H9 (cell line): ENCODE measurements around the gene SDR42E1. TPM values are rescaled to one million over a fixed set of nuclear protein-coding genes. Genes with fewer than 3 reads are reported as not detected.

Experiments used
- DNase-seq: peaks from one replicate; pipeline ENCODE4 v3.0.0-alpha.2; 2017
- H2AFZ ChIP-seq: one replicate; pipeline ENCODE4 v1.6.1; 2013; ENCODE audit warnings: mild to moderate bottlenecking, low read length, control low read depth, moderate library complexity
- H2AK5ac ChIP-seq: 2 replicates; pipeline ENCODE4 v1.6.1; 2013; ENCODE audit warnings: low read length, control low read depth, mixed read lengths; ENCODE audit not compliant: insufficient read length
- H2BK120ac ChIP-seq: one replicate; pipeline ENCODE4 v1.6.1; 2013; ENCODE audit warnings: low read depth, mild to moderate bottlenecking, low read length, control low read depth, inconsistent platforms; ENCODE audit not compliant: poor library complexity, severe bottlenecking
- H2BK12ac ChIP-seq: 2 replicates; pipeline ENCODE4 v1.6.1; 2013; ENCODE audit warnings: low read length, control low read depth, mixed read lengths, low read depth; ENCODE audit not compliant: insufficient read length
- H2BK15ac ChIP-seq: 2 replicates; pipeline ENCODE4 v1.6.1; 2013; ENCODE audit warnings: low read depth, low read length, control low read depth
- H2BK20ac ChIP-seq: one replicate; pipeline ENCODE4 v1.6.1; 2013; ENCODE audit warnings: low read depth, mild to moderate bottlenecking, low read length, control low read depth, inconsistent platforms; ENCODE audit not compliant: poor library complexity, severe bottlenecking
- H2BK5ac ChIP-seq: 2 replicates; pipeline ENCODE4 v1.6.1; 2013; ENCODE audit warnings: low read length, control low read depth, mixed read lengths; ENCODE audit not compliant: insufficient read length
- H3K14ac ChIP-seq: 2 replicates; pipeline ENCODE4 v1.6.1; 2013; ENCODE audit warnings: low read length, control low read depth; ENCODE audit not compliant: insufficient read depth
- H3K18ac ChIP-seq: 2 replicates; pipeline ENCODE4 v1.6.1; 2013; ENCODE audit warnings: low read depth, mild to moderate bottlenecking, mixed read lengths, low read length, control low read depth; ENCODE audit not compliant: insufficient read length
- H3K23ac ChIP-seq: 2 replicates; pipeline ENCODE4 v1.6.1; 2013; ENCODE audit warnings: low read length, control low read depth, mixed read lengths, low read depth; ENCODE audit not compliant: insufficient read length
- H3K23me2 ChIP-seq: 2 replicates; pipeline ENCODE4 v1.6.1; 2013; ENCODE audit warnings: low read depth, mild to moderate bottlenecking, mixed read lengths, low read length, control low read depth; ENCODE audit not compliant: insufficient read length, poor library complexity, severe bottlenecking
- H3K27ac ChIP-seq: 2 replicates; pipeline ENCODE4 v1.5.1; 2013; ENCODE audit warnings: low read length, control low read depth, mixed read lengths, low read depth; ENCODE audit not compliant: insufficient read length
- H3K27me3 ChIP-seq: 2 replicates; pipeline ENCODE4 v1.6.1; 2013; ENCODE audit warnings: low read length, control low read depth, inconsistent platforms; ENCODE audit not compliant: insufficient read depth
- H3K4ac ChIP-seq: 2 replicates; pipeline ENCODE4 v1.6.1; 2013; ENCODE audit warnings: low read depth, mild to moderate bottlenecking, control low read depth, inconsistent platforms, low read length, moderate library complexity
- H3K4me1 ChIP-seq: 2 replicates; pipeline ENCODE4 v1.6.1; 2013; ENCODE audit warnings: low read length, control low read depth, inconsistent platforms; ENCODE audit not compliant: insufficient read depth
- H3K4me2 ChIP-seq: 2 replicates; pipeline ENCODE4 v1.6.1; 2013; ENCODE audit warnings: low read length, control low read depth, mixed read lengths; ENCODE audit not compliant: insufficient read length, insufficient read depth
- H3K56ac ChIP-seq: 2 replicates; pipeline ENCODE4 v1.6.1; 2013; ENCODE audit warnings: low read depth, mild to moderate bottlenecking, mixed read lengths, low read length, control low read depth; ENCODE audit not compliant: insufficient read length
- H3K79me1 ChIP-seq: 2 replicates; pipeline ENCODE4 v1.6.1; 2013; ENCODE audit warnings: low read depth, mild to moderate bottlenecking, moderate library complexity, low read length, control low read depth, inconsistent platforms; ENCODE audit not compliant: insufficient read depth, poor library complexity, severe bottlenecking
- H3K79me2 ChIP-seq: 2 replicates; pipeline ENCODE4 v1.6.1; 2013; ENCODE audit warnings: low read length, control low read depth, inconsistent platforms; ENCODE audit not compliant: insufficient read depth
- H3K9ac ChIP-seq: 2 replicates; pipeline ENCODE4 v1.6.1; 2013; ENCODE audit warnings: low read length, control low read depth, mixed read lengths; ENCODE audit not compliant: insufficient read length; ENCODE audit errors: extremely low read depth
- H3K9me3 ChIP-seq: one replicate; pipeline ENCODE4 v1.6.1; 2013; ENCODE audit warnings: low read depth, low read length, inconsistent platforms; ENCODE audit not compliant: control insufficient read depth
- H3T11ph ChIP-seq: one replicate; pipeline ENCODE4 v1.6.1; 2013; ENCODE audit warnings: mild to moderate bottlenecking, low read length, control low read depth, inconsistent platforms
- H4K20me1 ChIP-seq: one replicate; pipeline ENCODE4 v1.6.1; 2013; ENCODE audit not compliant: control insufficient read depth, insufficient read length, insufficient read depth
- H4K5ac ChIP-seq: 2 replicates; pipeline ENCODE4 v1.6.1; 2013; ENCODE audit warnings: low read depth, mild to moderate bottlenecking, mixed read lengths, low read length, control low read depth; ENCODE audit not compliant: insufficient read length
- H4K8ac ChIP-seq: replicated peaks from 2 replicates; pipeline ENCODE4 v1.6.1; 2013; ENCODE audit warnings: low read length, control low read depth, mixed read lengths, low read depth; ENCODE audit not compliant: insufficient read length
- H4K91ac ChIP-seq: 2 replicates; pipeline ENCODE4 v1.6.1; 2013; ENCODE audit warnings: low read depth, mild to moderate bottlenecking, moderate library complexity, mixed read lengths, low read length, control low read depth; ENCODE audit not compliant: insufficient read length
- H3K27ac Mint-ChIP-seq, 3 experiments: 2 replicates in 2 of 3; 3 replicates in 1 of 3; pipeline ENCODE4 v1.8.0; 2020 to 2021; ENCODE audit warnings: mixed read lengths in 3 of 3, mild to moderate bottlenecking in 1 of 3, moderate library complexity in 1 of 3
- H3K27me3 Mint-ChIP-seq: 2 replicates; pipeline ENCODE4 v1.8.0; 2021; ENCODE audit warnings: low read depth, mild to moderate bottlenecking, moderate library complexity, mixed read lengths
- H3K36me3 Mint-ChIP-seq, 3 experiments: 2 replicates in 2 of 3; 3 replicates in 1 of 3; pipeline ENCODE4 v1.8.0; 2020 to 2021; ENCODE audit warnings: low read depth in 3 of 3, mixed read lengths in 3 of 3; ENCODE audit not compliant: insufficient read depth in 1 of 3
- H3K4me1 Mint-ChIP-seq, 2 experiments: 2 replicates each; pipeline ENCODE4 v1.8.0; 2020; ENCODE audit warnings: mixed read lengths in 2 of 2
- H3K4me3 Mint-ChIP-seq, 2 experiments: 2 replicates in 1 of 2; 3 replicates in 1 of 2; pipeline ENCODE4 v1.8.0; 2020 to 2021; ENCODE audit warnings: mild to moderate bottlenecking in 2 of 2, mixed read lengths in 2 of 2, moderate library complexity in 1 of 2
- H3K9me3 Mint-ChIP-seq, 2 experiments: 2 replicates in 1 of 2; 3 replicates in 1 of 2; pipeline ENCODE4 v1.8.0; 2020; ENCODE audit warnings: mild to moderate bottlenecking in 2 of 2, mixed read lengths in 2 of 2, moderate library complexity in 1 of 2
- WGBS: extraction: QIAGEN DNeasy Blood & Tissue Kit; methylation state at CpG from one replicate; pipeline ENCODE4 v1.1.7; 2013; ENCODE audit warnings: missing lambda C conversion rate, low lambda C conversion rate, mixed read lengths; ENCODE audit not compliant: insufficient read length; ENCODE audit errors: extremely low coverage; 5-methylcytosine and 5-hydroxymethylcytosine counted together
- total RNA-seq: library from RNA; stranded (reverse); gene quantifications from 2 replicates; pipeline ENCODE4 v1.2.1, GENCODE V29; 2021
- TF ChIP-seq, protein P1 (sequence below): fragments of 200-600 bp; sonication (generic); conservative IDR thresholded peaks from 3 replicates; pipeline ENCODE4 v1.8.0; 2021; ENCODE audit warnings: antibody characterized with exemption, mild to moderate bottlenecking

The SDR42E1 gene
- total RNA-seq, 1 experiment from 2014 or later: not detected

DNA sequence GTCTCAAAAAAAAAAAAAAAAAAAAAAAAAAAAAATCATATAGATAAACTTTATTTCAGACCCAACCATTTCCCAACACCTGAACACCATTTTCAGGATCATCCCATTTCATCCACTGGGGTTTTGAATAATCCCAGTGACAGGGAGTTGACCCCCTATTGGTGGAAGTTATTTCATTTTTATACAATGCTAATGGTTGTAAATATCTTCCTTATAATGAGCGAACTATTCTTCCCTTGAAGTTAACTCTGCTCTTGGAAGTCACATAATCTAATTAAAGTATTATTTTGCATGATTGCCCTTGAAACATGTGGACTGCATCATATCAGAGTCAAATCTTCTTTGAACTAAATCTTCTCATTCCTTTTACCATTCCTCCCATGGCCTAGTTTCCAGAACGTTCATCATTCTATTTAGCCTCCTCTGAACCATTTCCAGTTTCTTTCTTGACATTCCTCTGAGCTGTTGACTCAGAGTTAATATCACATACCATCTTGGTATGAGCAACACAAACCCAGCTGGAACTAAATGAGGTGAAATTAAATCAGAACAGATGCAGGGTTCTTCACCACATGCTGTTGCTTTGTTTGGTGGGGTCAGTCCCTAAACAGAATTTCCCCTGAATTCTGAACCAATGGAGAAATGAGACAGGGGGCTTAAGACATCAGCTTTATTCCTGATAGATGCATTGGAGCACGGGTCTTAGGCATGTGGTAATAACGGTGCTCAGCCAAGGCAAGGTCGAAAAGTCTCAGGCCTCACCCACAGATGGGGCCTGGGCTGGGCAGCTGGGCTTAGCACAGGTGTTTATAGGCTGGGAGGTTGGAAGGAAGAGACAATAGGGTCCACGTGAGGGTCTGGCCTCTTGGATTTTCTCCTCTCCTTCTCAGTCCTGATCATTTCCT lies 32.7 kb upstream of the SDR42E1 start:
- no peak overlapping the region for H3K56ac ChIP-seq
- H3K9me3 ChIP-seq: no peaks in the 10 kb centered on the region
- H4K8ac ChIP-seq: no peak overlapping the region
- peaks cover 6 to 9% of the 10 kb centered on the region in 2 experiments for H3K4me1 Mint-ChIP-seq
- no peak overlapping the region for H3K14ac ChIP-seq
- no peaks in the 10 kb centered on the region for H3K23me2 ChIP-seq
- no peaks in the 10 kb centered on the region for H3K9me3 Mint-ChIP-seq
- no peaks in the 10 kb centered on the region for H3K27me3 ChIP-seq
- TF ChIP-seq, protein P1, sequence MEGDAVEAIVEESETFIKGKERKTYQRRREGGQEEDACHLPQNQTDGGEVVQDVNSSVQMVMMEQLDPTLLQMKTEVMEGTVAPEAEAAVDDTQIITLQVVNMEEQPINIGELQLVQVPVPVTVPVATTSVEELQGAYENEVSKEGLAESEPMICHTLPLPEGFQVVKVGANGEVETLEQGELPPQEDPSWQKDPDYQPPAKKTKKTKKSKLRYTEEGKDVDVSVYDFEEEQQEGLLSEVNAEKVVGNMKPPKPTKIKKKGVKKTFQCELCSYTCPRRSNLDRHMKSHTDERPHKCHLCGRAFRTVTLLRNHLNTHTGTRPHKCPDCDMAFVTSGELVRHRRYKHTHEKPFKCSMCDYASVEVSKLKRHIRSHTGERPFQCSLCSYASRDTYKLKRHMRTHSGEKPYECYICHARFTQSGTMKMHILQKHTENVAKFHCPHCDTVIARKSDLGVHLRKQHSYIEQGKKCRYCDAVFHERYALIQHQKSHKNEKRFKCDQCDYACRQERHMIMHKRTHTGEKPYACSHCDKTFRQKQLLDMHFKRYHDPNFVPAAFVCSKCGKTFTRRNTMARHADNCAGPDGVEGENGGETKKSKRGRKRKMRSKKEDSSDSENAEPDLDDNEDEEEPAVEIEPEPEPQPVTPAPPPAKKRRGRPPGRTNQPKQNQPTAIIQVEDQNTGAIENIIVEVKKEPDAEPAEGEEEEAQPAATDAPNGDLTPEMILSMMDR: no peak
- H4K5ac ChIP-seq: no peak overlapping the region
- H2BK5ac ChIP-seq: no peak overlapping the region
- no CpG with 5 or more reads among the region's 6 CpGs for WGBS
- H3K27me3 Mint-ChIP-seq: peaks cover 5% of the 10 kb centered on the region; the same call in 1 of the 2 replicates
- no peak overlapping the region for H2BK15ac ChIP-seq
- H3K79me1 ChIP-seq: no peaks in the 10 kb centered on the region
- H3K4me2 ChIP-seq: no peak overlapping the region
- no peaks in the 10 kb centered on the region for H3K79me2 ChIP-seq
- no peak overlapping the region for H3K23ac ChIP-seq
- no peak overlapping the region for H3K4me3 Mint-ChIP-seq
- H3K9ac ChIP-seq: no peak overlapping the region
- no peak overlapping the region for H2AFZ ChIP-seq
- no peak overlapping the region for H2BK12ac ChIP-seq
- no peak overlapping the region for H3K18ac ChIP-seq
- H3K4ac ChIP-seq: no peak overlapping the region
- H2BK120ac ChIP-seq: no peak overlapping the region
- H3T11ph ChIP-seq: no peak overlapping the region
- no peaks in the 10 kb centered on the region for H4K20me1 ChIP-seq
- H3K4me1 ChIP-seq: peaks cover 4% of the 10 kb centered on the region; the same call in 1 of the 2 replicates
- H3K27ac Mint-ChIP-seq: no peak overlapping the region
- H2BK20ac ChIP-seq: no peak overlapping the region
- H4K91ac ChIP-seq: no peak overlapping the region
- no peak overlapping the region for H3K27ac ChIP-seq
- no peaks in the 10 kb centered on the region for H3K36me3 Mint-ChIP-seq
- H2AK5ac ChIP-seq: no peak overlapping the region
- DNase-seq: no peak
